Adrenal gland (tissue), 12 donors: ENCODE results near the gene TMUB2. TPM values are rescaled to one million over a fixed set of nuclear protein-coding genes. Genes with fewer than 3 reads are reported as not detected.

Experiments
- DNase-seq, 7 donors: peaks; one replicate each; pipeline ENCODE4 v3.0.0-alpha.2; 2019 to 2020
- H3K27ac ChIP-seq, 5 donors: fragments of 200-600 bp; sonication (generic) in 4 of 5; 1 replicate in 3 of 5; 2 replicates in 2 of 5; pipeline versions ENCODE4 v1.5.1 to v1.8.0; 2016 to 2020; ENCODE audit warnings: mild to moderate bottlenecking in 1 of 5
- H3K27me3 ChIP-seq: fragments of 200-600 bp; 2 replicates; pipeline ENCODE4 v1.8.0; 2021
- H3K36me3 ChIP-seq, 2 donors: fragments of 200-600 bp; replicated peaks in 1 of 2; 1 replicate in 1 of 2; 2 replicates in 1 of 2; pipeline versions ENCODE4 v1.5.1 to v1.8.0; 2018 to 2022
- H3K4me1 ChIP-seq, 2 donors: fragments of 200-600 bp; replicated peaks in 1 of 2; 1 replicate in 1 of 2; 2 replicates in 1 of 2; pipeline versions ENCODE4 v1.5.1 to v1.8.0; 2018 to 2021
- H3K4me3 ChIP-seq, 4 donors: fragments of 200-600 bp; sonication (generic) in 3 of 4; one replicate each; pipeline ENCODE4 v1.5.1; 2016 to 2018
- H3K9me3 ChIP-seq, 3 donors: fragments of 200-600 bp; sonication (generic) in 1 of 3; replicated peaks in 1 of 3; 1 replicate in 2 of 3; 2 replicates in 1 of 3; pipeline versions ENCODE4 v1.5.1 to v1.8.0; 2016 to 2021
- CTCF ChIP-seq, 6 experiments: fragments of 450-650 bp in 4 of 6; fragments of 200-600 bp in 2 of 6; sonication (generic) in 1 of 6; IDR thresholded peaks; 1 replicate in 5 of 6; 2 replicates in 1 of 6; pipeline versions ENCODE4 v1.5.1 to v1.8.0; 2016 to 2021; ENCODE audit warnings: antibody characterized with exemption in 6 of 6, mild to moderate bottlenecking in 2 of 6, moderate library complexity in 1 of 6
- POLR2A ChIP-seq, 2 donors: fragments of 450-650 bp; IDR thresholded peaks; one replicate each; pipeline ENCODE4 v1.6.1; 2017; ENCODE audit warnings: antibody characterized with exemption in 2 of 2, mild to moderate bottlenecking in 2 of 2, moderate library complexity in 1 of 2
- WGBS, 4 donors: extraction: QIAGEN DNeasy Blood & Tissue Kit in 2 of 4; methylation state at CpG; one replicate each; pipeline versions ENCODE4 v1.1.5 to v1.1.7; 2013 to 2017; 5-methylcytosine and 5-hydroxymethylcytosine counted together
- intact Hi-C, 2 donors: fragments of 100-400 bp; cut with DNase I; formaldehyde crosslinking; loops; one replicate each; pipeline versions ENCODE4 v1.14.1 to v1.15.0; 2022 to 2023
- polyA plus RNA-seq, 3 donors: library from polyadenylated mRNA; stranded (reverse); fragments of 200-250 nt in 2 of 3; fragments of 350-450 nt in 1 of 3; fragmentation: Illumina TruSeq in 1 of 3; extraction: RNeasy Lipid Tissue Mini Kit (QIAGEN cat#74804) in 1 of 3; gene quantifications; one replicate each; pipeline ENCODE4 v1.2.3, GENCODE V29; 2013 to 2014
- total RNA-seq, 9 donors: library from RNA; depleted of rRNA in 4 of 9; stranded (reverse); fragments of >200 nt in 4 of 9; fragments of 120-200 nt in 1 of 9; fragmentation: NEBNext Ultra II Directional in 1 of 9; extraction: Animal tissue kit (Norgen Biotek cat#: 25700) in 1 of 9; gene quantifications; one replicate each; pipeline versions ENCODE4 v1.1.0 to v1.2.4, GENCODE V29; 2013 to 2023
- donor health status: healthy with polysubstance abuse.
- donor health status: Bipolar disorder and iron deficiency.
- donor health status: DM: yes; HTN: yes; CAD: no.
- donor health status: DM: no; HTN: no; CAD: no.
- donor health status: DM: no; HTN: no; CAD: no.
- donor health status: DM: yes; HTN: yes; CAD: no.

The TMUB2 gene
- total and polyA plus RNA-seq, 12 donors: 21.8 to 89.3 (median 40.3) TPM

GRCh38 chr17:44177640-44178039, 9.1 kb upstream of the TMUB2 start:
- Histone ChIP-seq H3K27ac (no peak overlapping the region), H3K36me3 (peaks cover 0 to 17% of the 10 kb centered on the region in 2 donors)
- 90 to 100% (median 94%) methylated on average over 3 to 4 of the region's 4 CpGs for WGBS, 4 donors

GRCh38 chr17:44178133-44178532, 8.6 kb upstream of the TMUB2 start:
- H3K4me1 ChIP-seq: no peaks in the 10 kb centered on the region
- no peak overlapping the region for H3K27ac ChIP-seq
- H3K27me3 ChIP-seq: no peaks in the 10 kb centered on the region
- no peak for TF ChIP-seq CTCF (IDR thresholded peaks at IDR 0.05)
- no peak for TF ChIP-seq POLR2A (IDR thresholded peaks at IDR 0.05)
- no peaks in the 10 kb centered on the region for H3K9me3 ChIP-seq
- H3K4me3 ChIP-seq: no peak overlapping the region
- peaks cover 0 to 22% of the 10 kb centered on the region in 2 donors for H3K36me3 ChIP-seq
- intact Hi-C loops: no loop called here
- no peak for DNase-seq
- WGBS, 4 donors: 93 to 100% (median 95%) methylated on average over 4 to 14 of the region's 14 CpGs

More at GRCh38 chr17:44177640-44178039, 9.1 kb upstream of the TMUB2 start:
- no peak for DNase-seq
- Histone ChIP-seq H3K4me1 (no peaks in the 10 kb centered on the region), H3K27me3 (no peaks in the 10 kb centered on the region), H3K4me3 (no peak overlapping the region), H3K9me3 (no peaks in the 10 kb centered on the region)
- intact Hi-C loops: no loop called here
- TF ChIP-seq CTCF (IDR thresholded peaks at IDR 0.05) (no peak), POLR2A (IDR thresholded peaks at IDR 0.05) (no peak)

- peaks cover 11 to 25% of the 10 kb centered on the region in 2 donors for H3K4me1 ChIP-seq
- 85 to 95% (median 89%) methylated on average over 2 of the region's 2 CpGs for WGBS, 4 donors
- H3K36me3 ChIP-seq: peaks cover 0 to 24% of the 10 kb centered on the region in 2 donors
- no peak for TF ChIP-seq CTCF (IDR thresholded peaks at IDR 0.05)
- no peak for TF ChIP-seq POLR2A (IDR thresholded peaks at IDR 0.05)
- H3K27ac ChIP-seq: no peak overlapping the region
- no peak for DNase-seq
- no peaks in the 10 kb centered on the region for H3K9me3 ChIP-seq
- H3K27me3 ChIP-seq: no peaks in the 10 kb centered on the region
- no peak overlapping the region for H3K4me3 ChIP-seq
- intact Hi-C loops: no loop called here
These were observed 3.7 kb upstream of the TMUB2 start for GRCh38 chr17:44183024-44183423.

- H3K27me3 ChIP-seq: no peaks in the 10 kb centered on the region
- H3K36me3 ChIP-seq: peaks cover 0 to 24% of the 10 kb centered on the region in 2 donors
- no peak for DNase-seq
- no peaks in the 10 kb centered on the region for H3K9me3 ChIP-seq
- 78 to 84% (median 81%) methylated on average over 8 of the region's 8 CpGs for WGBS, 4 donors
- H3K27ac ChIP-seq: no peak overlapping the region
- H3K4me3 ChIP-seq: no peak overlapping the region
- peaks cover 11 to 35% of the 10 kb centered on the region in 2 donors for H3K4me1 ChIP-seq
- TF ChIP-seq CTCF (IDR thresholded peaks at IDR 0.05) (no peak), POLR2A (IDR thresholded peaks at IDR 0.05) (no peak)
- intact Hi-C loops: no loop called here
These were observed 2.5 kb upstream of the TMUB2 start for GRCh38 chr17:44184212-44184810.
